PFSK-1 (cell line): Measurements from ENCODE around the gene PHAX.

Experiments used
- FOXP2 ChIP-seq: optimal IDR thresholded peaks from 2 replicates; pipeline ENCODE3; 2011; ENCODE audit warnings: borderline replicate concordance, control low read depth, inconsistent platforms; ENCODE audit not compliant: insufficient read depth; ENCODE audit errors: extremely low read length, extremely low read depth
- POLR2AphosphoS5 ChIP-seq: IDR thresholded peaks from 2 replicates; pipeline ENCODE4 v1.6.1; 2012; ENCODE audit warnings: low read depth, mild to moderate bottlenecking, control low read depth, low read length, moderate library complexity
- SIN3A ChIP-seq: IDR thresholded peaks from 2 replicates; pipeline ENCODE4 v1.6.1; 2012; ENCODE audit warnings: mild to moderate bottlenecking, low read length, moderate library complexity, borderline replicate concordance; ENCODE audit not compliant: insufficient read depth
- TAF1 ChIP-seq: IDR thresholded peaks from 2 replicates; pipeline ENCODE4 v1.6.1; 2012; ENCODE audit warnings: low read length, control low read depth, borderline replicate concordance; ENCODE audit not compliant: insufficient read depth
- TF ChIP-seq, protein P1 (sequence below), 2 experiments: IDR thresholded peaks; 2 replicates each; pipeline versions ENCODE4 v1.6.1 to v1.8.0; 2011 to 2012; ENCODE audit warnings: low read depth in 2 of 2, low read length in 2 of 2, control low read depth in 1 of 2, inconsistent platforms in 1 of 2, mild to moderate bottlenecking in 1 of 2, moderate library complexity in 1 of 2; ENCODE audit not compliant: insufficient read depth in 1 of 2

PHAX gene

DNA sequence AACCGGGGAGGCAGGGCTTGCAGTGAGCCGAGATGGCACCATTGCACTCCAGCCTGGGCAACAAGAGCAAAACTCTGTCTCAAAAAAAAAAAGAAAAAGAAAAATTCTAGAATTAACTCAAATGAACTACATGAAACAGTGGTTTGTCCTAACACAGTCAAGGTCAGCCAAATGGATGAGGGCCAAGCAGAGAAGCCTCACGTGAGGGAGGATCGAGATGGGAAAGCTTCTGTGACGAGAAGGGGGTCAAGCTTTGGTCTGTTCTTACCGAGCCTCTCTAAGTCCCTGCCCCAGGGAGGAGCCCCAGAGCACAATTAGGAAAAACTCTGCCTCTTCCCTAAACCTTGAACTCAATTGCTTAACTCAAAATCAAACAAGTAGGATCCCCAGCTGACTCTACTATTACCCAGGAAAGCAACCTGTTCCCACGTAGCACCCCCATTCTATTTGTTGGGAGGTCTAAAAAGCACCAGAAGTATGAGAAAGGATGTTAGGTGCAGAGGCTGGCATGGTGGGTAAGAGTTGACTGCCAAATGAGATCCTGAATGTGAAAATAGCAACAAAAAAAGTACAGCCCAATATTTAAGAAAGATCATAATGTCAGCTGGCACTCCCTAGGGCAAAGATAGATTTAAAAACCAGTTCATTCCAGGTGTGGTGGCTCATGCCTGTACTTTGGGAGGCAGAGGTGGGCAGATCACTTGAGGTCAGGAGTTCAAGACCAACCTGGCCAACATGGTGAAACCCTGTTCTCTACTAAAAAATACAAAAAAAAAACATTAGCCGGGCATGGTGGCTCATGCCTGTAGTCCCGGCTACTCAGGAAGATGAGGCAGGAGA lies 13.0 kb upstream of the PHAX start:
- TF ChIP-seq POLR2AphosphoS5 (no peak), FOXP2 (no peak), TAF1 (no peak), SIN3A (no peak)
- TF ChIP-seq, protein P1, sequence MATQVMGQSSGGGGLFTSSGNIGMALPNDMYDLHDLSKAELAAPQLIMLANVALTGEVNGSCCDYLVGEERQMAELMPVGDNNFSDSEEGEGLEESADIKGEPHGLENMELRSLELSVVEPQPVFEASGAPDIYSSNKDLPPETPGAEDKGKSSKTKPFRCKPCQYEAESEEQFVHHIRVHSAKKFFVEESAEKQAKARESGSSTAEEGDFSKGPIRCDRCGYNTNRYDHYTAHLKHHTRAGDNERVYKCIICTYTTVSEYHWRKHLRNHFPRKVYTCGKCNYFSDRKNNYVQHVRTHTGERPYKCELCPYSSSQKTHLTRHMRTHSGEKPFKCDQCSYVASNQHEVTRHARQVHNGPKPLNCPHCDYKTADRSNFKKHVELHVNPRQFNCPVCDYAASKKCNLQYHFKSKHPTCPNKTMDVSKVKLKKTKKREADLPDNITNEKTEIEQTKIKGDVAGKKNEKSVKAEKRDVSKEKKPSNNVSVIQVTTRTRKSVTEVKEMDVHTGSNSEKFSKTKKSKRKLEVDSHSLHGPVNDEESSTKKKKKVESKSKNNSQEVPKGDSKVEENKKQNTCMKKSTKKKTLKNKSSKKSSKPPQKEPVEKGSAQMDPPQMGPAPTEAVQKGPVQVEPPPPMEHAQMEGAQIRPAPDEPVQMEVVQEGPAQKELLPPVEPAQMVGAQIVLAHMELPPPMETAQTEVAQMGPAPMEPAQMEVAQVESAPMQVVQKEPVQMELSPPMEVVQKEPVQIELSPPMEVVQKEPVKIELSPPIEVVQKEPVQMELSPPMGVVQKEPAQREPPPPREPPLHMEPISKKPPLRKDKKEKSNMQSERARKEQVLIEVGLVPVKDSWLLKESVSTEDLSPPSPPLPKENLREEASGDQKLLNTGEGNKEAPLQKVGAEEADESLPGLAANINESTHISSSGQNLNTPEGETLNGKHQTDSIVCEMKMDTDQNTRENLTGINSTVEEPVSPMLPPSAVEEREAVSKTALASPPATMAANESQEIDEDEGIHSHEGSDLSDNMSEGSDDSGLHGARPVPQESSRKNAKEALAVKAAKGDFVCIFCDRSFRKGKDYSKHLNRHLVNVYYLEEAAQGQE (IDR thresholded peaks at IDR 0.05; ENCODE audit: insufficient read depth in 1 of 2, low read depth in 2 of 2, low read length in 2 of 2) = no peak

DNA sequence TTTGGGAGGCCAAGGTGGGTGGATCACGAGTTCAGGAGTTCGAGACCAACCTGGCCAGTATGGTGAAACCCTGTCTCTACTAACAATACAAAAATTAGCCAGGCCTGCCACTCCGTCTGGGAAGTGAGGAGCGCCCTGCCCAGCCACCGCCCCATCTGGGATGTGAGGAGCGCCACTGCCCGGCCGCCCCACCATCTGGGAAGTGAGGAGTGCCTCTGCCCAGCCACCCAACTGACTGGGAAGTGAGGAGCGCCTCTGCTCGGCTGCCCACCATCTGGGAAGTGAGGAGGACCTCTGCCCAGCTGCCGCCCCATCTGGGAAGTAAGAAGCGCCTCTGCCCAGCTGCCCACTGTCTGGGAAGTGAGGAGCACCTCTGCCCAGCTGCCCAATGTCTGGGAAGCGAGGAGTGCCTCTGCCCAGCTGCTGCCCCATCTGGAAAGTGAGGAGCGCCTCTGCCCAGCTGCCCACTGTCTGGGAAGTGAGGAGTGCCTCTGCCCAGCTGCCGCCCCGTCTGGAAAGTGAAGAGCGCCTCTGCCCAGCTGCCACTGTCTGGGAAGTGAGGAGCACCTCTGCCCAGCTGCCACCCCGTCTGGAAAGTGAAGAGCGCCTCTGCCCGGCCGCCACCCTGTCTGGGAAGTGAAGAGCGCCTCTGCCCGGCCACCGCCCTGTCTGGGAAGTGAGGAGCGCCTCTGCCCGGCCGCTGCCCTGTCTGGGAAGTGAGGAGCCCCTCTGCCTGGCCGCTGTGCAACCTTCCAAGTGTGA lies 11.0 kb upstream of the PHAX start:
- TF ChIP-seq POLR2AphosphoS5 = no peak

DNA sequence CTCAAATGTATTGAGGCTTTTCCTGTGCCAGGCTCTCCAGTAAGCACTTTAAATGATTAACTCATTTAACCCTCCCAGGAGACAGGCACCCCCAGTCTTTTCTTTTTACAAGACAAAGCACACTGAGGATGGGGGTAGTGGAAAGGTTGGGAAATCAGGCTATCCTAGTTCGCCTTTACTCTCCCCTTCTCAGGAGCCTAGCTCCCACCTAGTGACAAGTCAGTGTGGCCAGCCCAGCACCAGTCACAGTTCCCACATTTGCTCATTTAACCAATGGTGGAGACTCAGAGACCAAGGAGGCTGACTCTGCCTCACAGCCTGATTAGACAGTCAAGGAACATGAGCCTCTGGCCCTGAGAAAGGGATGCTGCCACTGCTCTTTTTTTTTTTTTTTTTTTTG lies 9.2 kb upstream of the PHAX start:
- TF ChIP-seq POLR2AphosphoS5 (no peak), FOXP2 (no peak), SIN3A (no peak), TAF1 (no peak)
- TF ChIP-seq, protein P1 (IDR thresholded peaks at IDR 0.05; ENCODE audit: insufficient read depth in 1 of 2, low read depth in 2 of 2, low read length in 2 of 2) = no peak

DNA sequence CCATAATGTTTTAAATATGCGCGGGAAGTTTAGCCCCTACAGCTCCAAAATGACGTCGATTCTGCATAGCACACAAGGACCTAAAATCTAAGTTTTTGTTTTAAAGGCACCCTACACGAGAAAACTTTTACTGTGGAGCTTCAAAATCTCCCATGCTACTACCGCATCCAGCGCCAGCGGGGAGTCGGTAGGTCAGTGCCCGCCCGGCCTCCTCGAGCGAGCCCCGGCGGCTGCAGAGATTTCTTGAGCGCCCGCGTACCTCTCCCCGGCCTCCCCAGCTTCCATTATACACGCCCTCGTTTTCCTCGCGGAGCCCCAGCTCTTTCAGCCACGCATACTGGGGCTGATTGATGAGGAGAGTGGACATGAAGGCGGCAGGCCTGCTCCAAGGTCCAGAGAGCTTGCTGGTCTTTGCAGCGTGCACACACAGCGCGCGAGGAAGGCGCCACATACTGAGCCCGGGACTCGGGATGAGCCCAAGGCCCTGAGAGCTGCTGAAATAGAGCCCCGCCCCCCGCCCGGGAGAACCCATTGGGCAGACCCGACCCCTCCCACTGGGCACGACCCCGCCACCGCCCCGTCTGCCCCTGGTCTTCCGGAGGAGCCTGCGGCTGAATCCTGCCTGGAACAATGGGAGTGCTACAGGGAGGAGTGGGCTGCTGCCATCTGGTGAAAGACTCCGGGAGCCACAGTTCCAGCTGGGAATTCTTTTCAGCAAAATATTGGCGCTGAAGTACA lies 5.8 kb upstream of the PHAX start, which contains the start of gene ALDH7A1:
TSS of gene ALDH7A1 (minus strand) at position 472 of the 738 bp plus-strand sequence. CDS start at position 451, 21 bp downstream.
- peak; percentile 99 for TF ChIP-seq POLR2AphosphoS5
- peak; percentile 32 for TF ChIP-seq FOXP2
- peak; percentile 97 for TF ChIP-seq TAF1
- no peak for TF ChIP-seq SIN3A
- TF ChIP-seq, protein P1 (IDR thresholded peaks at IDR 0.05; ENCODE audit: insufficient read depth in 1 of 2, low read depth in 2 of 2, low read length in 2 of 2) = 0 out of 4 replicates have a peak, but pooled peaks have one; percentile 42 to 47

DNA sequence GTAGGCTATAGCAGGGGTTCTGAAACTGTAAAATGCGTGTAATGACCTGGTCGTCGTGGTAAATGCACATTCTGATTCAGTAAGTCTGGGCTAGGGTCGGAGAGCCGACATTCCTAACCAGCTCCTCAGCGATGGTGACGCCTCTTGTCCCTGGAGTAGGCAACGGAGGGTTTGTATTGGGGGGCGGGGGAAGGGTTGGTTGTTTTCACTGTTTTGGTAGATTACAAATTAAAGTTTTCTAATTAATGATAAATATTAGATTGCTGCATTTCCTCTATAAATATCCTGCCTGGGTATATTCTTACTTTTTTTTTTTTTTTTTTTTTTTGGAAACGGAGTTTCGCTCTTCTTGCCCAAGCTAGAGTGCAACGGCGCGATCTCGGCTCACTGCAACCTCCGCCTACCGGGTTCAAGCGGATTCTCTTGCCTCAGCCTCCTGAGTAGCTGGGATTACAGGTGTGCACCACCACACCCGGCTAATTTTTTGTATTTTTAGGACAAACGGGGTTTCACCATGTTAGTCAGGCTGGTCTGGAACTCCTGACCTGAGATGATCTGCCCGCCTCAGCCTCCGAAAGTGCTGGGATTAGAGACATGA lies 5.2 kb upstream of the PHAX start:
- TF ChIP-seq POLR2AphosphoS5 (no peak), SIN3A (no peak), TAF1 (no peak), FOXP2 (no peak)
- TF ChIP-seq, protein P1 (IDR thresholded peaks at IDR 0.05; ENCODE audit: insufficient read depth in 1 of 2, low read depth in 2 of 2, low read length in 2 of 2) = no peak
